ENCODE data around the gene C2CD5.
A peak's percentile ranks its signal among the peaks of the same experiment; 100 is the strongest.
"Not testable (repeated sequence)": the region's sequence is repeated elsewhere in the genome, so short reads cannot be mapped to it uniquely, and the experiment has no call there.

The C2CD5 gene, protein sequence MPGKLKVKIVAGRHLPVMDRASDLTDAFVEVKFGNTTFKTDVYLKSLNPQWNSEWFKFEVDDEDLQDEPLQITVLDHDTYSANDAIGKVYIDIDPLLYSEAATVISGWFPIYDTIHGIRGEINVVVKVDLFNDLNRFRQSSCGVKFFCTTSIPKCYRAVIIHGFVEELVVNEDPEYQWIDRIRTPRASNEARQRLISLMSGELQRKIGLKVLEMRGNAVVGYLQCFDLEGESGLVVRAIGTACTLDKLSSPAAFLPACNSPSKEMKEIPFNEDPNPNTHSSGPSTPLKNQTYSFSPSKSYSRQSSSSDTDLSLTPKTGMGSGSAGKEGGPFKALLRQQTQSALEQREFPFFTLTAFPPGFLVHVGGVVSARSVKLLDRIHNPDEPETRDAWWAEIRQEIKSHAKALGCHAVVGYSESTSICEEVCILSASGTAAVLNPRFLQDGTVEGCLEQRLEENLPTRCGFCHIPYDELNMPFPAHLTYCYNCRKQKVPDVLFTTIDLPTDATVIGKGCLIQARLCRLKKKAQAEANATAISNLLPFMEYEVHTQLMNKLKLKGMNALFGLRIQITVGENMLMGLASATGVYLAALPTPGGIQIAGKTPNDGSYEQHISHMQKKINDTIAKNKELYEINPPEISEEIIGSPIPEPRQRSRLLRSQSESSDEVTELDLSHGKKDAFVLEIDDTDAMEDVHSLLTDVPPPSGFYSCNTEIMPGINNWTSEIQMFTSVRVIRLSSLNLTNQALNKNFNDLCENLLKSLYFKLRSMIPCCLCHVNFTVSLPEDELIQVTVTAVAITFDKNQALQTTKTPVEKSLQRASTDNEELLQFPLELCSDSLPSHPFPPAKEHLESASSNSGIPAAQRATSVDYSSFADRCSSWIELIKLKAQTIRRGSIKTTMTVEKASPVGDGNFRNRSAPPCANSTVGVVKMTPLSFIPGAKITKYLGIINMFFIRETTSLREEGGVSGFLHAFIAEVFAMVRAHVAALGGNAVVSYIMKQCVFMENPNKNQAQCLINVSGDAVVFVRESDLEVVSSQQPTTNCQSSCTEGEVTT

DNA sequence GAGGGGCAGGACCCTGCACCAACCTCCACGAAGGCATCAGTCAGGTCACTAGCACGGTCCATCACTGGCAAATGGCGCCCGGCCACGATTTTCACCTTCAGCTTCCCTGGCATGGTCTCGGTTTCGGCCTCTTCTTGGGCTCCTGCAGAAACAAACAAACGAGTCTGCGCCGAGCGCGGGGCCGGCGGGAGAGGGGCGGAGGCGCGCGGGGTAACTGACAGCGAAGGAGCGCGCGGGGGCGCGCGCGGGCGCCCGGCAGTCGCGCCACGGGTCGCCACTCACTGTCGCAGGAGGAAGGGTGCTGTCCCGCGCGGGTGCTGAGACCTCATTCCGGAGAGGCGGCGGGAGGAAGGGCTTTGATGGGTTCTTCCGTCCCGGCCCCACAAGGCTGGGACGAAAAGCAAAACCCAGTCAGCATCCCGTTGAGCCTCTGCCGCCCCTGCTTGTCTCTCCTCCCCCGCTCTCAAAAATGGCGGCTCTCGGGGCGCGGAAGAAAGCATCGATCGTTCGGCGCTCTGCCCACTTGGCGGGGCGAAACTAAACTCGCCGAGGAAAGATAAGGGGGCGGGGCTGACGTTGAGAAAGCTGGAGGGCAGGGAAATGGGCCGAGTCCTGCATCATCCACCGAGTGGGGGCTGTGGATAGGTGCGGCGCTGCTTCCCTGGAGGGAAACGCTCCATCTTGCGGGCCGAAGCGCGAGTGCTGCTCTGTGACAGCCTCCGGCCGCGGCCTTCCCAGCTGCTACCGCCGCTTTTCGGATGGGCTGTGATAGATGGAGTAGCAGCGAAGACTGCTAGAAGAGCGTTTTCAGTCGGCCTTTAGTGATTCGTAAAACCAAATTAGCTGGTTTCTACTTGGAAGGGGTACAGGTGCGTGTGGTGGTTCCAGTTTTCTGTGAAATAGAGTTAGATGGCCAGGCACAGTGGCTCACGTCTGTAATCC, at the start of gene C2CD5:
Gene C2CD5, minus strand, starts transcription at position 505 of the 942 bp plus-strand sequence. Its CDS starts 392 bp downstream, at position 113.
- peak; percentile 83 to 88 for DNase-seq (ENCODE audit: low read depth in 2 of 2)

DNA sequence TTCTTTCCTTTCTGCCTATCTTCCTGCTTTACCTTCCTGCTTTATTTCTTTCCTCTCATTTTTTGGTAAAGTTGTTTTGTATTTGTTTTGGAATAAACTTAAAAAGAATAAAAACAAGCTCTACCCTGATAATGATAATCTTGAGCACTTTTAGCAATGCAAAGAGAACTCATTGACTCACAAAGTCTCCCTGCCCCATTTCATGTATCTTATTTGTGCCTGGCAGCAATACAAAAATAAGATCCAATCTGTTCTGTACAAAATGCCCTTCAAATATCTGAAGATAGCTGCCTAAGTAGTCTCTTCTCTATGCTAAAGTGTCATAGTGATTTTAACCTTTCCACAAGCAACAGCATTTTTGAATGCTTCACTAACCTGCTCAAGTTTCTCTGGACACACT, 49.5 kb upstream of the C2CD5 start:
- DNase-seq (ENCODE audit: low read depth in 2 of 2): no peak

DNA sequence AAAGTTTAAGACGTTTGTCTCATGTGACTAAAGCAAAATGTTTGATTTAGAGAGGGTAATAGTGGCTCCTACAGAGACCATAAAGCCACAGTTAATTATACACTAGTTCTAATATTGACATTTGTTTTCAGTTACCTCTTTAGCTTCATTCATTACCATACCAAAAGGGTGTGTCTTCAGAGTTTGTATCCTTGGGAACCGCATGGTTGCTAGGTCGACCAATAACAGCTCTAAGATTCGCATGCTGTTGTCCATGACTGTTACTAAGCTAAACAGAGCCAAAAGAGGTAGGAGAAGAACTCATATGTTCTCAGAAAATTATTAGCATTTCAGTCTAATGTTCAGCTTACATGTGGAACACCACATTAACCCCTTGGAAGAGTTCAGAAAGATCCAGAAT, 44.5 kb upstream of the C2CD5 start:
- DNase-seq (ENCODE audit: low read depth in 2 of 2): no peak

DNA sequence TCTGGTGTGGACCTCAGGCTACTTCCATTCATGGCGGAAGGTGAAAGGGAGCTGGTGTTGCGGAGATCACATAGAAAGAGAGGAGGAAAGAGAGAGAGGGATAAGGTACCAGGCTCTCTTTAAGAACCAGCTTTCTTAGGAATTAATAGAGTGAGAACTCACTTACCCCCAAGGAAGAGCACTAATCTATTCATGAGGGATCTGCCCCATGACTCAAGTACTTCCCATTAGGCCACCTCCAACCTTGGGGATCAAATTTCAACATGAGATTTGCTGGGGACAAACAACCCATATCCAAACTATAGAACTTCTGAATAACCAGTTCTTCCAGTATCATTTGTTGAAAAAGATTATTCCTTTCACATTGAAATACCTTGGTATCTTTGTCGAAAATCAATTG, 34.0 kb upstream of the C2CD5 start:
- no peak for DNase-seq (ENCODE audit: low read depth in 2 of 2)

DNA sequence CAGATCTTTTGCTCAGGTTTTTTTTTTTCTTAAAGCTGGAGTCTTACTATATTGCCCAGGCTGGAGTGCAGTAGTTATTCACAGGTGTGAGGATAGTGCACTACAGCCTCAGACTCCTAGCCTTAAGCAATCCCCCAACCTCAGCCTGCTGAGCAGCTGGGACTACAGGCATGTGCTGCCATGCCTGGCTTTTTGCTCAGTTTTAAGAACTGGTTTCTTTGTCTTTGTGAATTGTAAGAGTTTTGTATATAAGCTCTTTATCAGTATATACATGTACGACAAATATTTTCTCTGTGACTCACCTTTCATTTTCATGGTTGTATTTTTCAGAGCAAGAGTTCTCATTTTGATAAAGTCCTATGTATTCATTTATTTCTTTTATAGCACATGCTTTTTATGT, 33.3 kb upstream of the C2CD5 start:
- DNase-seq (ENCODE audit: low read depth in 2 of 2): no peak

DNA sequence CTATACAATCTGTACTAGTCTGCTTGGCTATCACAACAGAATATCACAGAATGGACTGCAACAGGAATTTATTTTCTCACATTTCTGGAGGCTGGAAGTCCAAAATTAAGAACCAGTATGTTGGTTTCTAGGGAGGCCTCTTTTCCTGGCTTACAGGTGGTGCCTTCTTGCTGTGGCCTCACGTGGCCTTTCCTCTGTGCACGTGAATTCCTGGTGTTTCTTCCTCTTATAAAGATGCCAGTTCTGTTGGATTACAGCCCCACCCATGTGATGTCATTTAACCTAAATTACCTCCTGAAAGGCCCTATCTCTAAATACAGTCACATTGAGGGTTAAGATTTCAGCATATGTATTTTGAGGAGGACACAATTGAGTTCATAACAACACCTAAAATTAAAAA, 32.1 kb upstream of the C2CD5 start:
- no peak for DNase-seq (ENCODE audit: low read depth in 2 of 2)

DNA sequence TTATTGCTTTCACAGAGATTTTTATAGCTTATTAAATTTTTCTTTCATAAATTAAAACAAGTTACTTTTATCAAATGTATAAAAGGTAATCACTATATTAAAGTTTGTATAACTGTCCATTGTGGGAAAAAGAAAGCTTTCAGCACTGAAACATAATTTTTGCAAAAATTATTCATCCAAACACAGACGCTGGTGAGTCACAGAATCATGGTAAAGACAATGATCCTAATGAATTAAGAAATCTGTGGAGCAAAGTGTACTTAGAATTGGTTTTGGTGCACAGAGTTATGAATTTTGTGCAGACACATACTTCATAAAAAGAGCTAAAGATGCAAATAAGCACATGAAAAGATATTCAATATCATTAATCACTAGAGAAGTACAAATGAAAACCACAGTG, 31.7 kb upstream of the C2CD5 start:
- DNase-seq (ENCODE audit: low read depth in 2 of 2): no peak

DNA sequence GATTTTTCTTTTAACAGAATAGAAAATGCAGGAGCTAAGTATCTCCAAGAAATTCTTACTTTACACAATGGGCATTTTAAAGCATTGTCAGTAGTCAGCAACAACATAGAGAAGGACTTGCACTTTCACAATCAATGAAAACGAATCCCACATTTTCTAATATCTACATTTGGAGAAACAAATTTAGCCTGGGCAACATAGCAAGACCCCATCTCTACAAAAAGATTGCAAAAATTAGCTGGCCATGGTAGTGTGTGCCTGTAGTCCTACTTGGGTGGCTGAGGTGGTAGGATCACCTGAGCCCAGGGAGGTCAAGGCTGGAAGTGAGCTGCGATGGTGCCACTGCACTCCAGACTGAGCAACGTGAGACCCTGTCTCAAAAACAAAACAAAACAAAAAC, 30.6 kb upstream of the C2CD5 start:
- DNase-seq (ENCODE audit: low read depth in 2 of 2): no peak

DNA sequence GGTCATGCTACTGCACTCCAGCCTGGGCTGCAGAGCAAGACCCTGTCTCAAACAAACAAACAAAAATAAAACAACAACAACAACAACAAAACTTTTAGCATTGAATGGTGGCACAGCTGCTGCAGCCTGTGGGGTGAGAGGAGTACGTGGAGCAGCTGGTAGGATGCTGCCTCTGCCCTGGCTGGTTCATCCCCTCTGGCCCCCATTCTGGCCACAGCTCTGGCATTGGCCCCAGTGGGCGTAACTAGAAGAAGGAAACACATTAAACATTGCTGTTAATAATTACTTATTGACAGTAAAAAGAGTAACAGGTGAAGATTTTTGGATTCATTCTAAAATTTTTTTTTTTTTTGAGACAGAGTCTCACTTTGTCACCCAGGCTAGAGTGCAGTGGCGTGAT, 28.8 kb upstream of the C2CD5 start:
- DNase-seq (ENCODE audit: low read depth in 2 of 2): no peak

DNA sequence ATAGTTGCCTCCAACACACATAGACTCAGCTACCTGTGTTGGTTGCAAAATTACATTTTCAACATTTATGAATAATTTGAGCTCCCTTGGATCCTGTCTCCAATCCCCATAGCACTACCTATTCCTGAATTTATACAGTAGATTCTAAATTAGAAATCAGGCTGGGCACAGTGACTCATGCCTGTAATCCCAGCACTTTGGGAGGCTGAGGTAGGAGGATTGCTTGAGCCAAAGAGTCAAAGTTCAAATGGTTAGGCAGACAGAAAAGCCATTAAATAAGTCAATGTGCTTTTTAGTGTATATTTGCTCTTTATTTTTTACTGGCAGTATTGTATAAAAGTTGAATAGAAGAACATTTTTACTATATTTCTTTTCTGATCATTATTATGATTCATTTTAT, 24.9 kb upstream of the C2CD5 start:
- no peak for DNase-seq (ENCODE audit: low read depth in 2 of 2)

DNA sequence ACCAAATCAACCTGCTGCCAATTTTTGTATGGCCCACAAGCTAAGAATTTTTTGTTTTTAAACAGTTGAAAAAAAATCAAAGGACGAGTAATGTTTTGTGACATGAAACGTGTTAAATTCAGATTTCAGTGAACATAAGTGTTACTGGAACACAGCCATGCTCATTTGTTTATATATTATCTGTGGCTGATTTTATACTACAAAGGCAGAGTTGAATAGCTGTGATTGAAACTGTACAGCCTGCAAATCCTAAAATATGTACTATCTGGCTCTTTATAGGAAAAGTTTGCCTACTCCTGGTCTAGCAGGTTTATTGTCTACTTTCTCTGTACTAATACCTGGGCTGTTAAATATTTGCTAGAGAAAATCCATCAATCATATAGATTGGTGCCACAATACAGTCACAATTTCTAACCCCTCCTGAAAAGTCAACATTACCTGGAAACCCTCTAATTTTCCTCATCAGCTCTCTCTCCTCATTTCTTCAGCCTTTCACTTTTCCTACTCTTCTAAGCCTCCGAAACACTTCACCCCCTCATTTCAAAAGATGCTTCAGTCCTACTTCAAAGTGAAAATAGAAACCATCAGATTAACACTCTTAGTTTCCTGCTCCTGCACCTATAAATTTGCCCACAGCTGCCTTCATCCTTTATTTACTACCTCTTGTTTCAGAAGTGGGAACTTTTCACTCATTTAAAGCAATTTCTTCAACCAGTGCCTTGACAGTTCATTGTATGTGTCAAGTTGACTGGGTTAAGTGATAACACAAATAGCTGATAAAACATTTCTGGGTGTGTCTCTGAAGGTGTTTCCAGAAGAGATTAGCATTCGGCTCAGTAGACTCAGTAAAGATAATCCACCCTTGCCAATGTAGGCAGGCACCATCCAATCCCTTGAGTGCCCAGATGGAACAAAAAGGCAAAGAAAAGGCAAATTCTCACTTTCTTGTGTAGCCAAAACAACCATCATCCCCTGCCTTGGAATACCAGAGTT, 18.0 kb upstream of the C2CD5 start:
- DNase-seq (ENCODE audit: low read depth in 2 of 2): no peak

DNA sequence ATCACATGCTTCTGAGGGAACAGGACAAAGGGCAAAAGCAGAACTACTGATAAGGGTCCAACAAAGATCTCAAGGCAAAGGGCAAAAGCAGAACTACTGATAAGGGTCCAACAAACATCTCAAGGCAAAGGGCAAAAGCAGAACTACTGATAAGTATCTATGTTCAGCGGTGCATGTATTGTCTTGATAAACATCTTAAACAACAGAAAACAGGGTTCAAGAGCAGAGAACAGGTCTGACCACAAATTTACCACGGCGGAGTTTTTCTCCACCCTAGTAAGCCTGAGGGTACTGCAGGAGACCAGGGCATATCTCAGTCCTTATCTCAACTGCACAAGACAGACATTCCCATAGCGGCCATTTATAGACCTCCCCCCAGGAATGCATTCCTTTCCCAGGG, 10.4 kb upstream of the C2CD5 start:
- not testable (repeated sequence) for DNase-seq (ENCODE audit: low read depth in 2 of 2)

DNA sequence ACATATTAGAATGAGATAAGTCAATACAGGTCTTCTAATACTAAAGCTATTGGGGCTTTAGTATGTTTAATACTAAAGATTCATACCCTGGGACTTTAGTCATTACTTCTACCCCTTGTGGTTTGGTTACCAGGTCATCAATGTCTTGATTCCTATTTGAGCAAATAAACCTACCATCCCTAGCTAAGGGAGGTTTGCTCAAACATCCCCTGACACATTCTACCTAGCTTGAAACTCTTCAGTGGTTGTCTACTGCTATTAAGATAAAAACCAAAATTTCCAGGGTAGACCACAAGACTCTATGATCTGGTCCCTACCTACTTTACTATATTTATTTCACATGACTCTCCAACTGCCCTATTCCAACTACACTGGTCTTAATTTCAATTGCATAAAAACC, 7.3 kb upstream of the C2CD5 start:
- DNase-seq (ENCODE audit: low read depth in 2 of 2): no peak

DNA sequence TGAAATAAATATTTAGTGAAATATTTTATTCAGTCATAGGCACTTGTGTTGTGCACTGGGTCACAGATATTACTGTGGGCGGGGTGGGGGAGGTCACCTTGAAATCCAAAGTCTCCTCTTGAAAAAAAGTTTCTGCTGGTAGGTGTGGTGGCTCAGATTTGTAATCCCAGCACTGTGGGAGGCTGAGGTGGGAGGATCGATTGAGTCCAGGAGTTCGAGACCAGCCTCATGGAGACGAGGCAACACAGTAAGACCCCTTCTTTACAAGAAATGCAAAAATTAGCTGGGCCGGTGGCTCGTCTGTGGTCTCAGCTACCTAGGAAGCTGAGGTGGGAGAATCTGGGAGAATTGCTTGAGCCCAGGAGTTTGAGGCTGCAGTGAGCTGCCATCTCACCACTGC, 913 bp upstream of the C2CD5 start:
- no peak for DNase-seq (ENCODE audit: low read depth in 2 of 2)

DNA sequence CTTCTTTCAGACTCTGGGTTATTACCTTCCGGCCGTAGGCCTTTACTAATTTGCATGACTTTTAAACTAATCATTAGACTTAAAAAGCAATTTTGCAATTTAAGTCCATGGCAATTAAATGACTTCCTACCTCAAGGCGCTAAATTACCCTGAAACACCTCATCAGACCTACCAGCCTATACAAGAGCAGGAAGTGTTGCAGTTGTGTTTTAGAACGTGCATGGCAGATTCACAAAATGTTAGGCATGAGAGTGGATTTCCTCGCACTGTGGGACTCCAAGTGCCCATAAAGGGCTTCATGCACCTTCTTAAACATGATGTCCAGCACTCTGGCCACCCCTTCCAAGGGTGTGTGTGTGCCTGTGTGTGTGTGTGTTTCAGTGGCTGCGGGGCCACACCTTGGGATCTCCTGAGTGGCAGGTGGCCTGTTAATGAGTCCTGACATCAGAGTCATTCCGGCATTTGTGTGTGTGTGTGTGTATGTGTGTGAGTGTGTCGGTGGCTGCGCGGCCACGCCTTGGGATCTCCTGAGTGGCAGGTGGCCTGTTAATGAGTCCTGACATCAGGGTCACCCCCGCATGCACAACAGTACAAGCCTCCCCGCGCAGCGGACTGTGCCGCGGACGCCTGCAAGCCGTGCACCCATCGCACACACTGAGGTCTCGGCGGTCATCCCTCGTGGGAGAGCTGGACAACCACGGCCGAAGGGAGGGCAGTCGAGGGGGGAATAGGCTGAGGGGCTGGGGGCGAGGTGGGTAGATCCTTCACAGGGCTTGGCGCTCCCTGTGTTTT, 900 bp downstream of the C2CD5 start:
- DNase-seq (ENCODE audit: low read depth in 2 of 2): no peak

DNA sequence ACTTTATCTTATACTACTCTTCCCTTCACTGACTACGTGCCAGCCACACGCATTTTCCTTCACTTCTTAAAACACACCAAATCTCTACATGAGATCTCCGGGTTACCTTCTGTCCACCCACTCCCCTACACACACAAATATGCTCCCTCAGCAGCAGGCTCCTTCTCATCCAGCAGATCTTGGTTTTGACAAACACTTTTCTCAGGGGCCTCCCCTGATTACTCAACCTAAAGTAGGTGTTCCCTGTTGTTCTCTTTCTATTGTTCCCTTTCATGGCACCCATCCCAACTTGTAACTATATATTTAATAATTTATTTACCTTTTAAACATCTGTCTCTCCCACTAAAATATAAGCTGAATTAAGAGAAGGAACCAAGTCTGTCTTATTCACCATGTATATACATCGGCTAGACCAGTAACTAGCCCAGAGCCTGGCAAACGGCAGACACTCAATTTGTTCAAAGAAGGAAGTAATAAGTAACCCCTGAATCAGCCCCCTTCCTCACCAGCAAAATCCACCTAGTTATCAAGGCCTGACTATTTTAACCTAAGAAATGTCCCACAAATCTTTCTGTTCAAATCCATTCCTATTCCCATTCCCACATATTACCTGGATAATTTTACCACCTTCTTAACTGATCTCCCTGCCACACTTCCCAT, 2.7 kb downstream of the C2CD5 start:
- no peak for DNase-seq (ENCODE audit: low read depth in 2 of 2)

DNA sequence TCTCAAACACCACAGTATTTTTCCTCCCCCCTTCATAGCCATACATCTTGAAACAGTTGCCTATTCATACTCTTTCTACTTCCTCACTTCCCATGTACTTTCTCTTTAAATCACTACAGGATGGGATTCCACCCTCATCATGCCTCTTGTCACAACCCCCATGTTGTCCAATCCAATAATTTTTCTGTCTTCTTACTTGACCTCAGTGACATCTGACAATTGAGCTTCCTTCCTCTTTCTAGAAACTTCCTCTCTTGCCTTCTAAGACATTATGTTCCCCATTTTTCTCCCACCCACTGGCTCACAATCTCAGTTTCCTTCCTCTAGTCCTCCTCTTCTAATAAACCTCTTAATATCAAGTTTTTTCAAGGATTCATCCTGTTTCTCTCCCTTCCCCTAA, 5.3 kb downstream of the C2CD5 start:
- DNase-seq (ENCODE audit: low read depth in 2 of 2): no peak

DNA sequence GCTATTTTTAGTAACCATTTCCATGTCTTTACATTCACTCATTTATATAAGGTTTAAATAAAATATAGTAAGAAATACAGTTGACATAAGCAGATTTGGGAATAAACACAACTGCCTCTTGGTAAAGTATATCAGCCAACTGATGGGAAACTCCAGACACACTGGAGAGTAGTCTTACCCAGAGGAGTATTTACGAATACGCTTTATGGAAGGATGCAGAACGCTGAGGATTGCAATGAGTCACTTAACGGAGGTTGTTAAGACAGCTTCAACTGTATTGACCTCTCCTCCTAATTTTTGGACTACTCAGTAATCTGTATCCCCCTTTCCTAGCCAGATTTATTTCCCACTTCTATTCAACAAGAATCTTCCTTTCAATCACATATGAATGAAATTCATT, 6.0 kb downstream of the C2CD5 start:
- DNase-seq (ENCODE audit: low read depth in 2 of 2): no peak

DNA sequence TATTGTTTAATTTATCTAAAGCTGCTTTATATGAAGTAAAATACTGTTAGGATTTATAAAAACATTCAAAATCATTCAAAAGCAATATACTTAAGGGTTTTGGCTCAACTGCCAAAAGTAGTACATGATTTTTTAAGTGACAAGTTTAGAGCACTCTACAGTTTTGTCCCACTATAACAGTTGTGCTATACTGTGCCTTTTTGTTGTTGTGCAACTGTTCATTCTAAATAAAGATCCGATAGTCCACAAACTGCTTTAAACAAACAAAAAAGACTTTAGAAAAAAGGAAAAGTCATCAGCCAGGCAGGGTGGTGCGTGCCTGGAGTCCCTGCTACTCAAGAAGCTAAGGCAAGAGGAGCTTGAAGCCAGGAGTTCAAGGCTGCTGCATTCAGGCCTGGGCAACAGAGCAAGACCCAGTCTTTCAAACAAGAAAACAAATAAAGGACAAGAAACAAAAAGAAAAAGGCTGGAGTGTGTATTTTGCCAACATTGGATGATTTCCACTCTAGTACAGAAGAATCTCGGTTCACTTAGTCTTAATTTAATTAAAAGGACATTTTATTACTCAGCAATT, 7.3 kb downstream of the C2CD5 start:
- DNase-seq (ENCODE audit: low read depth in 2 of 2): no peak
